BJ (cell line): ENCODE results near the gene TBL1X. TPM values are rescaled to one million over a fixed set of nuclear protein-coding genes. Genes with fewer than 3 reads are reported as not detected.

ENCODE experiments used
- CTCF ChIA-PET: fragments of 350-600 bp; formaldehyde crosslinking; extraction: SDS; loops from one replicate; lab custom pipeline; 2021; ENCODE audit warnings: antibody characterized with exemption, inconsistent platforms; lab: Yijun Ruan, JAX
- POLR2A ChIA-PET: fragments of 300-600 bp; sonication (Branson Sonifier 250); formaldehyde crosslinking; extraction: SDS; loops from one replicate; lab custom pipeline; 2021; ENCODE audit warnings: antibody characterized with exemption; lab: Charles Lee
- DNase-seq: peaks from one replicate; pipeline ENCODE4 v3.0.0-alpha.2; 2011; ENCODE audit warnings: low read depth
- H3K27me3 ChIP-seq: 2 replicates; pipeline ENCODE4 v1.6.0; 2011; ENCODE audit warnings: low read length; ENCODE audit not compliant: control insufficient read depth, insufficient read depth
- H3K36me3 ChIP-seq: 2 replicates; pipeline ENCODE4 v1.5.1; 2011; ENCODE audit warnings: low read length; ENCODE audit not compliant: control insufficient read depth, insufficient read depth
- H3K4me3 ChIP-seq: 2 replicates; pipeline ENCODE4 v1.5.1; 2011; ENCODE audit warnings: low read depth, mild to moderate bottlenecking, control low read depth, low read length
- CTCF ChIP-seq: IDR thresholded peaks from 2 replicates; pipeline ENCODE4 v1.5.1; 2011; ENCODE audit warnings: low read depth, mild to moderate bottlenecking, control low read depth, inconsistent platforms, low read length, moderate library complexity; ENCODE audit not compliant: insufficient read depth
- polyA plus RNA-seq: library from polyadenylated mRNA; depleted of rRNA; stranded (reverse); fragments of >200 nt; gene quantifications from 2 replicates; pipeline ENCODE4 v1.2.3, GENCODE V29; 2011

The TBL1X gene
- polyA plus RNA-seq, 1 experiment = 13.2 TPM

- no peak for TF ChIP-seq CTCF
- ChIA-PET CTCF (no interaction called here), POLR2A (no interaction called here)
- no peaks in the 10 kb centered on the region for H3K27me3 ChIP-seq
- H3K4me3 ChIP-seq = no peak overlapping the region
- H3K36me3 ChIP-seq = no peaks in the 10 kb centered on the region
- DNase-seq = no peak
Measured at GRCh38 chrX:9612146-9612505, 147.3 kb downstream of the TBL1X start.

GRCh38 chrX:9614016-9614415 lies 149.2 kb downstream of the TBL1X start:
- Histone ChIP-seq H3K27me3 (no peaks in the 10 kb centered on the region), H3K36me3 (no peaks in the 10 kb centered on the region), H3K4me3 (no peak overlapping the region)
- ChIA-PET CTCF (no interaction called here), POLR2A (no interaction called here)
- no peak for TF ChIP-seq CTCF
- peak; percentile 28 for DNase-seq

- Histone ChIP-seq H3K36me3 (no peaks in the 10 kb centered on the region), H3K4me3 (no peak overlapping the region), H3K27me3 (no peaks in the 10 kb centered on the region)
- TF ChIP-seq CTCF = no peak
- no peak for DNase-seq
- CTCF ChIA-PET = no interaction called here
- POLR2A ChIA-PET = no interaction called here
Measured at GRCh38 chrX:9619133-9619532, 154.3 kb downstream of the TBL1X start.

- H3K36me3 ChIP-seq = no peaks in the 10 kb centered on the region
- H3K4me3 ChIP-seq = no peak overlapping the region
- no peaks in the 10 kb centered on the region for H3K27me3 ChIP-seq
- no peak for DNase-seq
- no peak for TF ChIP-seq CTCF
- CTCF ChIA-PET = no interaction called here
- POLR2A ChIA-PET = no interaction called here
Measured at GRCh38 chrX:9619581-9619980, 154.7 kb downstream of the TBL1X start.

- H3K27me3 ChIP-seq = no peaks in the 10 kb centered on the region
- CTCF ChIA-PET = interaction anchor here (0.6 kb wide), 1 partner anchor 367 kb away, joined by 3 read pairs; no protein-coding TSS in a partner anchor
- TF ChIP-seq CTCF = no peak
- no peak for DNase-seq
- no peak overlapping the region for H3K4me3 ChIP-seq
- no peaks in the 10 kb centered on the region for H3K36me3 ChIP-seq
- POLR2A ChIA-PET = no interaction called here
Measured at GRCh38 chrX:9622128-9622527, 157.3 kb downstream of the TBL1X start.
